GM19043 (cell line): ENCODE data around the gene OSBP2.
"Not testable (repeated sequence)": the region's sequence is repeated elsewhere in the genome, so short reads cannot be mapped to it uniquely, and the experiment has no call there.

Experiments used
- ATAC-seq: cut with Tn5 transposase; IDR thresholded peaks from one replicate; pipeline ENCODE4 v1.9.1; 2021; ENCODE audit warnings: low read depth; ENCODE audit not compliant: unreplicated experiment

Gene OSBP2

DNA sequence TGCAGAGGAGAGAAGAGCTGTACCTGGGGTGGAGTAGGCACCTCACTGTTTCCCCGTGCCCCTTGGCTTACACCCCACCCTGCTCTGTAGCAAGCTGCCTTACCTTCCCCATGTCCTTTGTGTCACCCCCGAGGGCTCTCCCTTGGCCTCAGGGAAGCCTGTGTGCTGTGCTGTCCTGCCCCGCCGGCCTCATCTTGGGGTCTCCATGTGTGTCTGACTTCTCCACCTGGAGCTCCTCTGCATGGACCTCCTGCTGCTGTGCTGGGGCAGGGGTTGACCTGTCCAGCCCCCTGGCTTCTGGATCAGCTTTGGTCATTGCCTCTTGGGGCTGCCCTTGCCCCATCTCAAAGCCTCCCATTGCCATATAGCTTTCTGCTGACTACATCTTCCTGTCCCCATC is 59.8 kb downstream of the OSBP2 start:
- no peak for ATAC-seq

DNA sequence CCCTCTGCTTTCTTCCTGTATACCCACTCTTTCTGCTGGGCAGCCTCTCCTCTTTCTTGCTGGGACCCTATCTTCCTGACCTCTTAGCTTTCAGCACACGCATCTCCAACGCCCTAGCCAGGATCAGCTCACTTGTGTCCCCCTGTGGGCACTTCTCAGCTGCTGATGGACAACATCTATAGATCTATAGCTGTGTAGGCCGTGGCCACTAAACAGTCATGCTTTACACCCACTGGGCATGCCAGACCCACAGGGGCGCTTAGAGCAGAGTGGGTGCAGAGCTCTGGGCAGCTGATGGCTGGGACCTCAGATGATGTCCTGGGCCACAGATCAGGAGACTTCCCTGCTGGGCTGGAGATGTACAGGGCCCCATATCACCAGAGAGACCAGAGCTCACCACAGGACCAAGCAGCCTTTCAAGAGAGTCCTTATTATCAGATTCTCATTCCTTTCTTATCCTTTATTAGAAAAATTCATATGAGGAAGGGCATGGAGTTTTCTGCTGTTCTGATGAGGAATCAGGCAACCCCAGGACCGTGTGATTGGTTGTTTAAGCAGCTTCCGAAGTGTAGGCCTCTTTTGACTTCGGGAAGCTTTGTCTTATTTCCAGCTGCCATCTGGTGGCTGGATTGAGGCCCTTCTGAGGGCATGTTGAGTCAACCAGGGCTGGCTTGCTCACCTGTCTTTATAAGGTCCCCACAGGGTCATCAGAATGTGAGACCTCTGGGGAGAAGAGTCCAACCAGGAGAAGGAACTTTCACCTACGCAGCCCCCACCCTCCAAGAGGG is 60.5 kb downstream of the OSBP2 start:
- ATAC-seq: no peak

DNA sequence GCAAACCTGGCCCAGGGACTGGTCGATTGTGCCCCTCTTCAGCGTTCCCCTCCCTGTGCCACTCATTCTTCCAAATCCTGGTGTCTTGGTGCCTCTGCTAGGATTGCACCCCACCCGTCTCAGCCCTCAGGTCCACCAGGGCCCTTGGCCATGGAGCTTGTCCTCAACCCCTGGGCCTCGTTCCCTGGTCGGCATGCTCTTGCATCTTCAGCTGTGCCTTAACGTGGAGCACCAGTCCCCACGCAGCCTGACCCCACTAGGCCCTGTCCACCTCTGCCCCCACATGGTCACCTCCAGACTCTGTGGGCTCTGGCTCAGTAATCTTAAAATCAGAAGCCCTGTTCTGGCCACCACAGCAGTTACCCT is 61.1 kb downstream of the OSBP2 start:
- no peak for ATAC-seq

DNA sequence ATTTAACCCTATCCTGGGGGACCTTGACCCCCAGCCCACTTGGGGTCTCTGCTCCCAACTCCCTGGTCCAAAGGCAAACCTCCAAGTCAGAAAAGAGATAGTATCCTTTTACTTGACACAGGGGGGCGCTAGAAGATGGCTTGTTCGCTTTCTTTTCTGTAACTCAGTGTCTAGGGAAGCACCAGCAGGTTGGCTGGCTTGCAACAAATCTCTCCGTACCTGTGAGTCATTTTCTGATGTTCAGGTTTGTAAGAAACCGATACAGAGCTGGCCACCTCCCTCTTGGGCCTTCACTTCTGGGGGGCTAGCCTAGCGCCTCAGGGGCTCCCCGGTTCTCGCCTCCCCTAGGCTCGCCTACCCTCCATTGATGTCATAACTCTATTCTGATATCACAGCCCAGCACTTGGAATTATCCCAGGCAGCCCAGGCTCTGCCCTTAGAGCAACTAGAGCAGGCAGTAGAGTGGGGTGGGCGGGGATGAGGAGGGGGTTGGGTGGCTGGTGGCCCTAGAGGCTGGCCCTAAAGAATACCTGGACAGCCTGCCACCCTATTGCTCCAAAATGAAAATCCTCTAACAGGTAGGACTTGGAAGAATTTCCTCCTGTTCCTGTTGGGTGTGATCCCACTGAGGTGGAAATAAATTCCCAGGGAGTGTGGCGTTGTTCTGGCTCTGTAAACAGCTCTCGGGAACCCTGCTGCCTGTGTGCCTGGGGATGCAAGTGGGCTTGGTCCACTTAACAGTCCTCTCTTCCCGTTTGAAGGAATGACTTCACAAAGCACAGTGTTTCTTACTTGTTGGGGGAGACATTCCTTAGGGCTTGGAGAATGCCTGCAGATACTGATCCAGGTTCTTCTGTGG is 69.4 kb downstream of the OSBP2 start:
- no peak for ATAC-seq

DNA sequence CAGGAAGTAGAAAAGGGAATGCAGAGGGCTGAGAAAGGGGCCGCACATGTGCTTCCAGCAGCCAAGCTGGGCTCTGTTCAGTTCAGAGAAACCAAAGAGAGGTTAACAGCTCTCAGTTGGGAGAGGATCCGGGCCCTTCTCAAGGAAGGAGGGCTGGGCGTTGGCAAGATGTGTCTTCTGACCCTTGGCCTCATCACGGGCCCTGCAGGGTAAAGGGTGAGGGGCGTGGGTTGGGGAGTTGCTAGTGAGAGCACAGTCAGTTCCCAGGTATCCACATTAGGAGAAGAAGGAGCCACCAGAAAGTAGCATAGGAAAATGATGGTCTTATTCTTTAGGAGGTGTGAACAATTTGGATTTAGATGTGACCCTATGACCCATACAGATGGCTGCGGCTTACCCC is 73.0 kb downstream of the OSBP2 start:
- no peak for ATAC-seq

DNA sequence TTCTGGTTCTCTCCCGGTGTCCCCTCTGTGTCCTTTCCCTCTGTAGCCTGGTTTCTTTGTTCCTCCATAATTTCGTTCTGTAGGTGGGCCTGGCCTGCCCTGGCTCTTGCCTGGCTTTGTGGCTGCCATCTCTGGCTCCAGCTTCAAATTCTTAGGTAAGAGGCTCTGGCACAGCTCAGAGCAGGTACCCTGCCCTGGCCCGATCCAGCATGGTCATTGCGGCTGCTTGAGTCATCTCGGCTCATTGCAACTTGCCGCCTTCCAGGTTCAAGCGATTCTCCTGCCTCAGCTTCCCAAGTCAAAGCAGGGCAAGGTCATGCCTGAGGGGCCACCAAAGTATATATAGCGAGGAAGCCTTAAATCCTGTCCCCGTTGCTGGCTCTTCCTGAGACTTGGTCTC is 76.0 kb downstream of the OSBP2 start:
- no peak for ATAC-seq

DNA sequence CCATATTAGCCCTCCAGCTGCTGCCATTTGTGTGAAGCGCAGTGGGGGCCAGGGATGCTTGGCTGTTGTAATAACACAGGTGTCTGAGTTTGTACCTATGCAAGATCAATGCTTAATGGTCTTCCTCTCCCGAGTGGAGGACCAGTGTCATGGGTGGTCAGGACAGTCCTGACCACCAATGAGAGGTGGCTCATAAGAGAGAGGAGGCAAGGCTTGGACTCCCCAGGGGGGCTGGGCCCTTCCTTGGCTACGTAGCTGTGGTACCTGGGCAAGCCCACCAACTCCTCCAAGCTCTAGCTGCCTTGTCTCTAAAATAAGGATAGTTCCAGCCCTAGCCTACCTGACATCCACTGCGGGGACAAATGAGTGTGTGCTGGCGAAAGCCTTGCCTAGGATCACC is 79.2 kb downstream of the OSBP2 start:
- no peak for ATAC-seq

DNA sequence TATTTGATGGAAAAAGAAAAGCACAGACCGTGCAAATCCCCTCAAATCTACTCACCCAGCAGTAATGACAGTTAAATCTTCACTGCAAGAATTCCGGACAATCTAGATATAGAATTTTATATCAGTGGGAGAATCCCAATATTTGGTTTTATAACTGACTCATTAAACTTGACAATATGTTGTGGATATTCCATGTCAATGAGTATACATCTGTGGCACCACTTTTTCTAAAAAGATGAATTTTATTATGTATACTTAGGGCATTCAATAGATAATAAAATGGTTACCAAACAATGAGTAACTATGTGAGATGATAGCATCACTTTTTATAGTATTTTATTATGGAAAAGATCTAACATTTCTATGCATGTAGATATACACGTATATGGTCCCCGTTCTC is 79.9 kb downstream of the OSBP2 start:
- ATAC-seq: no peak

DNA sequence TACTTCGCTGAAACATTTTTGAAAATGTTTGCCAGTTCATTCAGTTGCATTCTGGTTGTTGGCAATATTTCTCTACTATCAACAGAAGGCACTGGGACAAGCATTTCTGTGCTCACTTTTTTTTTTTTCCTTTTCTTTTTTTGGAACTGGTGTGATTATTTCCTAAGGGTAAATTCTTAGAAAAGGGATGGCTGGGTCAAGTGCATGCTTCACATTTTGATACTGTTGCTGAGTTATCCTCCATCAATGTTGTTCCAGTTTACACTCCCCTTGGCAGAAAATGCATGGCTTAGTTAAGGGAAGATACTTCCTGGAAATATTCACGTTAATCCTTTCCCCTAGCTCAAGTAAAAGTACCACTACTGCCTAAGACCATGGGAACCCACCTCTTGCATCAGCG is 81.8 kb downstream of the OSBP2 start:
- no peak for ATAC-seq

DNA sequence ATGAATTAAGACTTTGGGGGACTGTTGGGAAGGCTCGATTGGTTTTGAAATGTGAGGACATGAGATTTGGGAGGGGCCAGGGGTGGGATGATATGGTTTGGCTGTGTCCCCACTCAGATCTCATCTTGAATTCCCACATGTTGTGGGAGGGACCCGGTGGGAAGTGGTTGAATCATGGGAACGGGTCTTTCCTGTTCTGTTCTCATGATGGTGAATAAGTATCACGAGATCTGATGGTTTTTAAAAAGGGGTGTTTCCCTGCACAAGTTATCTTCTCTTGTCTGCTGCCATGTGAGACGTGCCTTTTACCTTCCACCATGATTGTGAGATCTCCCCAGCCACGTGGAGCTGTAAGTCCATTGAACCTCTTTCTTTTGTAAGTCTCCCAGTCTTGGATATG is 82.5 kb downstream of the OSBP2 start:
- ATAC-seq: not testable (repeated sequence)

DNA sequence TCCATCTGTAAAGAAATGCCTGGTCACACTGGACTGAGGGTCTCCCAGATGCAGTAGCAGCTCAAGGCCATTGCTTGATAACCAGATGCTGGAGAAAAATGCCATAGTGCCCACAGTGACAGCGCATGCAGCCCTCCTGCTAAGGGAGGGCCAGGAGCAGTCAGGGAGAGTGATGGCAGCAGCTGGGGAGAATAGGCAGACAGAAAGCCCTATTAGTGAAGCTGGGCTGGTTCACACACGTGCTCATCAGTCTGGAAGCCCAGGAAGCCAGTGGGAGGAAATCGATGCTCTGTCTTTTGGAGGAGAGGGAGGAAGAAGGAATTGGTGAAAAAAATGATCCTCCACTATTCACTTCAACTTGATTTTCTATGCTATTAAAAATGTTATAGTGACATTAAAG is 82.9 kb downstream of the OSBP2 start:
- no peak for ATAC-seq

DNA sequence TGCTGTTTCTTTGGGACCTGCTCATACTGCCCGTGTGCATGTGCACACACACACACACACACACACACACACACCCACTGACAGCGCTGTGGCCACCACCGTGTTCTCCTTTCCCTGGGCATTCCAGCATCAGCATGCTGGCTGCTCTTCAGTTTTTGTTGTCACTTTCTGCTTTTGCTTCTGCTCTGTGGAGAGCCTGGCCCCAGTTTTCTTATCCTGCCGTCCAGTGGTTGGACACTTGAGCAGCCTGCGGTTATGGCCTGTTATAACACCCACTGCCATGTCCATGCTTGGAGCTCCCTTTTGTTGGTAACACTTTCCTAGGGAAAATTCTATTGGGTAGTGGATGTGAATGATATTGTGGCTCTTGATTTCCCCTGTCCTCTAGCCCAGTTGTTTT is 83.6 kb downstream of the OSBP2 start:
- no peak for ATAC-seq

DNA sequence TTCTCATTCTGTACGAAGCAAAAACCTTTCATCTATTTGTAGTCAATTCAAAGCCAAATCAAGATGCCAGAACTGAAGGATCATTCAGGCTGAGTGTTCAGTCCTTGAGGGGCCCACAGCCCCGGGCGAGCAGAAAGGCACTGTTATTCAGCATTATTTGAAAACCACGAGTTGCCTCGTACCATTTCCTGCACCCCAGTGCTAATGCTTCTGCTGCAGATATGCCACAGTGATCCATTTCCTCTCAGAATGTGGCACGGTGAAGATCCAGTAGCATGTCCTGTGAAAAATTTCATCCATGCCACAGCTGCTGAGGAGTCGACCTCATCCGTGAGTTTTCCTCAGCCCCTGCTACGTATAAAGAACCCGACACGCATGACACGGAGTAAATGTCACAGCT is 85.4 kb downstream of the OSBP2 start:
- ATAC-seq: no peak

DNA sequence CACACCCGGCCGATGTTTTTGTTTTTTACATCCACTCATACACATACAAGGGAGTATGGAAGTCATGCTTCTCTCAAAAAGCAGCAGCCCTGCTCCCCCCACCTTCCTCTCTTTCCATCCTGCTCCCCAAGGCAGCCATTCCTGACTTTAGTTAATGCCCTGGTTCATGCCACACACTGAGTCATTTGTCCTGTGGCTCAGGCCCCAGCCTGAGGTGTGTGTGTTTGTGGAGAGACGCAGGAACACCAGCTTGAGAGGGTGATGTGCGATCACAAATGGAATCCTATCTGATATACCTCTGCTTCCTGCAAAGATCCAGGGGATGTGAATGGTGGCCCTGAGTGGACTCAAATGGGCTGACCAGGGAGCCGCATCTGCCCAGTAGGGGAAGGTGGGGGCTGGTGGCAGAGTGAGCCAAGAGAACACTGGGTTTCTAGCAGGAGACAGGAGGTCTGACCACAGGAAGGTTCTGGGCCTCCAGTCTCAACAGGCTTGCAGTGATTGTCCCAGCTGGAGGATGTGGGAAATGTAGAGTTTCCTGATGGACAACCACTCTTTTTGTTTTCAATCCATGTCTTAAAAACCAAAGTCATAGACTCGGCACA is 86.7 kb downstream of the OSBP2 start:
- ATAC-seq: no peak

DNA sequence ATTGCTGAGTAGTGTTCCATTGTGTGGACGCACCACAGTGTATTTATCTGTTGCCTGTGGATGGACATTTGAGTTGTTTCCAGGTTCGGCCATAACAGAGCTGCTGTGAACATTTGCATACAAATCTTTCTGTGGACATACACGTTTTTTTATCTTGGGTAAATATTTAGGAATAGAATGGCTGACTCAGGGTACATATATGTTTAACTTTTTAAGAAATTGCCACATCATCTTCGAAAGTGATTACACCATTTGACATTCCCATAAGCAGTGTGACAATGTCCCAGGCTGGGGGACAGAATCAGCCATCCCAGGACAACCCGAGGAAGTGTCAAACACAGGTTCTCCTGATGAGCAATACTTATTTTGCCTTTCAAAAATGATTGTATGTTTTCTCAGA is 87.9 kb downstream of the OSBP2 start:
- ATAC-seq: no peak

DNA sequence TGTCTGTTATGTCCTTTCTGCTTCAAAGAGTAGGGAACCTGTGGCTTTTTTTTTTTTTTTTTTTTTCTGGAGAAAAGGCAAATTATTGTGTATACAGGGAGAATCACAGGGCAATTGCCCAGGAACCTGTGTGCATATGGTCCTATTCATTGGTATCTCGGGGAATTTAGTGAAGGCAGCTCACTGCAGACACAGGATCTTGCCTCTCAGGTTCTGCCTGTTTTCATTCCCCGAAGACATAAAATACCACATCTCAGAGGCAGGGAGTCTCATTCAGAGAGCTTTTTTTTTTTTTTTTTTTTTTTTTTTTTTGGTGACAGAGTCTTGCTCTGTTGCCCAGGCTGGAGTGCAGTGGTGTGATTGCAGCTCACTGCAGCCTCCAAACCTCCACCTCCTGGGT is 88.3 kb downstream of the OSBP2 start:
- ATAC-seq: no peak

DNA sequence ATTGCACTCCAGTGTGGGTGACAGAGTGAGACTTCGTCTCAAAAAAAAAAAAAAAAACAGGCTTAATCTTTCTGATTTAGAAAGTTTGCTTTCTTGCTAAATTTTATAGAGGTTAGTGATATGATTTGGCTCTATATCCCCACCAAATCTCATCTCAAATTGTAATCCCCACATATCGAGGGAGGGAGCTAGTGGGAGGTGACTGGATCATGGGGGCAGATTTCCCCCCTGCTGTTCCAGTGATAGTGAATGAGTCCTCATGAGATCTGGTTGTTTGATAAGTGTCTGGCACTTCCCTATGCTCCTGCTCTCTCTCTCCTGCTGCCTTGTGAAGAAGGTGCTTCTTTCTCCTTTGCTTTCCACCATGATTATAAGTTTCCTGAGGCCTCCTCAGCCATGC is 90.9 kb downstream of the OSBP2 start:
- no peak for ATAC-seq

DNA sequence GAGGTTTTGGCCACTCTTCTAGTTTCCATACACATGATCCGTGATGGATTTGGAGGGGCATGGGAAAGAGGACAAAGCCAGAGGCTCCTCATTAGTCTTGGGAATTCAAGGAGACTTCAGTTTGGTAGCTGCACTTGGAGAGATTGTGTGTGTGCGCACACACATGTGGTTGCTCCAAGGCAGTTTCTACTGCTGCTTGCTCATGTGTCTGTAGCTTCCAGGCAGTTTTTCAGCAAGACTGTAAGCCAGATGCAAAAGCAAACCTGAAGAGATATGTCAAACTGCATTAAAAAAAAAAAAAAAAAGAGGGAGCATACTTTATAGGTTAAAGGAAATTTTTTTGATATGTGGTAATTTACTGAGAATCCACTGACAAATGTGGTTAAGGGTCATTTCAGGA is 95.7 kb downstream of the OSBP2 start:
- ATAC-seq: no peak

DNA sequence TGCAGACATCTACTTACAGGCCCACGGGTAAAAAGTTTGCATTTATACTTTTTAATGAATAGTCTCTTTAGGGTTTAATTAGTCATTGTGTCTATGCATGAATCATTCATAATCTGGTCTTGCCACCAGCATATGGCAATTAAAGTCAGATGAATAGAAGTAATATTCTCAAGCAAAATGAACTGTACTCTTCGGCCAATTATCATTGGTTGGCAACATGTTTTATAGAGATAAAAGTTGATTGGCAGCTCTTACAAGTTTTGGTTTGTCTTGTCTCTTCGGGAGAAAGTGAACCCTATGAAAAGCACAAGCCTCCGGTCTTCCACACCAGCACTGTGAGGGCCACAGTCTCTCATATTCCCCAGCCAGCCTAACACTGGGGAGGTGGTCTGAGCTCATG is 97.8 kb downstream of the OSBP2 start:
- no peak for ATAC-seq

DNA sequence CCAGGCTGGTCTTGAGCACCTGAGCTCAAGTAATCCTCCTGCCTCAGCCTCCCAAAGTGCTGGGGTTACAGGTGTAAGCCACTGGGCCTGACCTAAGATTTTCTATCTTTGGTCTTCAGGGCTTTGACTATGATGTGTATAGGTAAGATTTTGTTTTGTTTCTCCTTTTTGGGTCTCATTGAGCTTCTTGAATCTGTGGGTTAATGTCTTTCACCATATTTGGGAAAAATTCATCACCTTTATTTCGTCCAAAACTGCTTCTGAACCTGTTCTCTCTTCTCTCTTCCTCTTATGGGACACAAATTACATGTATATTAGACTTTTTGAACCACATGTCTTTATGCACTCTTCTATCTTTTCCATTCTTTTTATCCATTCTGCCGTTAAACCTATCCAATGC is 100.4 kb downstream of the OSBP2 start:
- no peak for ATAC-seq

DNA sequence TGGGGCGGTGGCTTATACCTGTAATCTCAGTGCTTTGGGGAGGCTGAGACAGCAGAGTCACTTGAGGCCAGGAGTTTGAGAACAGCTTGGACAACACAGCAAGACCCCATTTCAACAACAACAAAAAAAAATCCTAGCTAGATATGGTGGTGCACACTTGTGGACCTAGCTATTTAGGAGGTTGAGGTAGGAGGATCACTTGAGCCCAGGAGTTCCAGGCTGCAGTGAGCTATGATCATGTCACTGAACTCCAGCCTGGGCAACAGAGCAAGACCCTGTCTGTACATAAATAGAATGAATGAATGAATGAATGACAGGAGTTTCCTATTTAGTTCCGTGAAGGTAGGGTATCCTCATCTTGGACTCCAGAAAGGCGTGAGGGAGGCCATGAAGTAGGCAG is 107.0 kb downstream of the OSBP2 start:
- ATAC-seq: no peak
